Ishikawa (cell line): ENCODE measurements around the gene TRAPPC5.

Experiments
- CEBPB ChIP-seq: IDR thresholded peaks from 2 replicates; pipeline ENCODE4 v1.6.1; 2012
- CREB1 ChIP-seq: IDR thresholded peaks from 2 replicates; pipeline ENCODE4 v1.6.1; 2012; ENCODE audit warnings: low read depth
- EGR1 ChIP-seq: IDR thresholded peaks from 2 replicates; pipeline ENCODE4 v1.6.1; 2012
- EP300 ChIP-seq: IDR thresholded peaks from 2 replicates; pipeline ENCODE4 v1.6.1; 2012; ENCODE audit warnings: borderline replicate concordance
- FOXM1 ChIP-seq: IDR thresholded peaks from 2 replicates; pipeline ENCODE4 v1.6.1; 2012; ENCODE audit warnings: low read depth, borderline replicate concordance
- NFIC ChIP-seq: IDR thresholded peaks from 2 replicates; pipeline ENCODE4 v1.6.1; 2012
- RAD21 ChIP-seq: IDR thresholded peaks from 2 replicates; pipeline ENCODE4 v1.6.1; 2012; ENCODE audit warnings: low read depth
- REST ChIP-seq: IDR thresholded peaks from 2 replicates; pipeline ENCODE4 v1.6.1; 2012; ENCODE audit warnings: low read depth, mild to moderate bottlenecking
- TAF1 ChIP-seq: IDR thresholded peaks from 2 replicates; pipeline ENCODE4 v1.6.1; 2012; ENCODE audit warnings: low read depth, mild to moderate bottlenecking
- TCF12 ChIP-seq: IDR thresholded peaks from 2 replicates; pipeline ENCODE4 v1.6.1; 2012; ENCODE audit warnings: low read depth
- TEAD4 ChIP-seq: IDR thresholded peaks from 2 replicates; pipeline ENCODE4 v1.6.1; 2012
- USF1 ChIP-seq: IDR thresholded peaks from 2 replicates; pipeline ENCODE4 v1.6.1; 2012
- YY1 ChIP-seq: IDR thresholded peaks from 2 replicates; pipeline ENCODE4 v1.6.1; 2012; ENCODE audit warnings: low read depth
- TF ChIP-seq, protein P1 (sequence below): IDR thresholded peaks from 2 replicates; pipeline ENCODE4 v1.6.1; 2012

DNA sequence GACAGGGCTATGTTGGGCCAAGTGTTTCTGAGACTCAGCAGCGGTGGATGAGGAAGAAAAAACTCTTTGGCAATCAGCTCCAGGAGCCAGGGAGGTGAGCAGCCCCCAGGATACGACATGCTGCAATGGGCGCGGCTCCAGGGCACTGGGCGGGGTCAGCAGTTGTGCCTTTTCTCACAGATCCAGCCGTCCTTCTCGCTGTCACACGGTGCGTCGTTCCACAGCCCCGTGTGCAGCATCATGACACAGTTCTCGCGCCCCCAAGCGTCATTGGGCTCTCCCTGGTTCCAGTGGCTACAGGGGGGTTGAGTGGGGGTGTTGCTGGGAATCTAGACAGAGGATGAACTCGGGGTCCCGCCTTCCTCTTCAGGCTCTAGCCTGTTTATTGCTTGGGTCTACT, 48.6 kb downstream of the TRAPPC5 start:
- no peak for TF ChIP-seq YY1
- TF ChIP-seq EGR1 = no peak
- no peak for TF ChIP-seq EP300
- TF ChIP-seq TAF1 = no peak
- TF ChIP-seq TCF12 = no peak
- no peak for TF ChIP-seq TEAD4
- no peak for TF ChIP-seq CREB1
- no peak for TF ChIP-seq RAD21
- TF ChIP-seq, protein P1, sequence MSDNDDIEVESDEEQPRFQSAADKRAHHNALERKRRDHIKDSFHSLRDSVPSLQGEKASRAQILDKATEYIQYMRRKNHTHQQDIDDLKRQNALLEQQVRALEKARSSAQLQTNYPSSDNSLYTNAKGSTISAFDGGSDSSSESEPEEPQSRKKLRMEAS = no peak
- TF ChIP-seq REST = no peak
- TF ChIP-seq USF1 = no peak
- no peak for TF ChIP-seq NFIC
- no peak for TF ChIP-seq FOXM1
- no peak for TF ChIP-seq CEBPB
